GM15510 (cell line): ENCODE measurements around the gene INTS13.

Source experiments
- POLR2A ChIP-seq: IDR thresholded peaks from 3 replicates; pipeline ENCODE4 v1.6.1; 2011; ENCODE audit warnings: borderline replicate concordance; ENCODE audit not compliant: insufficient read length; ENCODE audit errors: extremely low read depth

INTS13 gene

GRCh38 chr12:26940516-26941214 lies 2.9 kb upstream of the INTS13 start:
- TF ChIP-seq POLR2A: no peak

GRCh38 chr12:26939953-26940352 lies 2.2 kb upstream of the INTS13 start:
- no peak for TF ChIP-seq POLR2A

- no peak for TF ChIP-seq POLR2A
Measured at GRCh38 chr12:26939192-26939832, 1.5 kb upstream of the INTS13 start.

- no peak for TF ChIP-seq POLR2A
Measured at GRCh38 chr12:26938701-26939062, 901 bp upstream of the INTS13 start.

GRCh38 chr12:26937443-26937862 lies 328 bp downstream of the INTS13 start:
- TF ChIP-seq POLR2A: no peak

- TF ChIP-seq POLR2A: no peak
Measured at GRCh38 chr12:26936559-26937442, 980 bp downstream of the INTS13 start.

GRCh38 chr12:26935636-26936378 lies 2.0 kb downstream of the INTS13 start:
- TF ChIP-seq POLR2A: no peak

GRCh38 chr12:26929590-26929989 lies 8.2 kb downstream of the INTS13 start:
- TF ChIP-seq POLR2A: no peak

GRCh38 chr12:26928661-26929060 lies 9.1 kb downstream of the INTS13 start:
- TF ChIP-seq POLR2A: no peak

- TF ChIP-seq POLR2A: no peak
Measured at GRCh38 chr12:26921886-26922285, 15.9 kb downstream of the INTS13 start.

GRCh38 chr12:26919216-26919555 lies 18.6 kb downstream of the INTS13 start:
- TF ChIP-seq POLR2A: no peak

GRCh38 chr12:26918321-26919215 lies 19.2 kb downstream of the INTS13 start:
- TF ChIP-seq POLR2A: no peak

GRCh38 chr12:26906704-26907103 lies 31.1 kb downstream of the INTS13 start:
- no peak for TF ChIP-seq POLR2A

- TF ChIP-seq POLR2A: no peak
Measured at GRCh38 chr12:26906024-26906423, 31.8 kb downstream of the INTS13 start.

- no peak for TF ChIP-seq POLR2A
Measured at GRCh38 chr12:26896913-26897312, 40.9 kb downstream of the INTS13 start.

- TF ChIP-seq POLR2A: no peak
Measured at GRCh38 chr12:26895672-26896071, 42.1 kb downstream of the INTS13 start.
